HepG2 (cell line): ENCODE data around the gene AKAP14. TPM values are rescaled to one million over a fixed set of nuclear protein-coding genes. Genes with fewer than 3 reads are reported as not detected.

Experiments used
- ARNT ChIP-seq: fragments of 450-650 bp; IDR thresholded peaks from 2 replicates; pipeline ENCODE4 v1.6.1; 2017
- ATF4 ChIP-seq, 2 experiments: fragments of 450-650 bp in 1 of 2; sonication (generic) in 1 of 2; formaldehyde crosslinking; IDR thresholded peaks; 2 replicates each; pipeline versions ENCODE4 v1.5.0 to v1.8.0; 2020 to 2022; ENCODE audit warnings: mild to moderate bottlenecking in 1 of 2, missing genetic modification reagents in 1 of 2
- CHD4 ChIP-seq: fragments of 200-600 bp; sonication (generic); IDR thresholded peaks from 2 replicates; pipeline ENCODE4 v1.7.0; 2017; ENCODE audit warnings: mild to moderate bottlenecking, low read length, borderline replicate concordance
- DMAP1 ChIP-seq: IDR thresholded peaks from 2 replicates; pipeline ENCODE4 v1.6.1; 2016
- EZH2 ChIP-seq: conservative IDR thresholded peaks from 2 replicates; pipeline ENCODE4 v1.6.1; 2012; ENCODE audit warnings: mild to moderate bottlenecking, low read depth, low read length, moderate library complexity
- FOXK2 ChIP-seq: fragments of 450-650 bp; IDR thresholded peaks from 2 replicates; pipeline ENCODE4 v1.6.1; 2016
- FOXM1 ChIP-seq: sonication (generic); formaldehyde crosslinking; IDR thresholded peaks from 2 replicates; pipeline ENCODE4 v1.5.0; 2020; ENCODE audit warnings: missing genetic modification reagents
- HMGXB4 ChIP-seq, 2 experiments: sonication (generic) in 1 of 2; formaldehyde crosslinking in 1 of 2; IDR thresholded peaks; 2 replicates each; pipeline versions ENCODE4 v1.4.0 to v1.6.1; 2018 to 2020; ENCODE audit warnings: missing genetic modification reagents in 2 of 2, borderline replicate concordance in 1 of 2, low read depth in 1 of 2, mild to moderate bottlenecking in 1 of 2, missing biosample characterization in 1 of 2
- KDM6A ChIP-seq: IDR thresholded peaks from 2 replicates; pipeline ENCODE4 v1.6.1; 2016; ENCODE audit warnings: low read depth
- MIER3 ChIP-seq: IDR thresholded peaks from 2 replicates; pipeline ENCODE4 v1.6.1; 2016; ENCODE audit warnings: missing compliant biosample characterization, borderline replicate concordance
- NAIF1 ChIP-seq: sonication (generic); formaldehyde crosslinking; IDR thresholded peaks from 2 replicates; pipeline ENCODE4 v1.5.0; 2020; ENCODE audit warnings: mild to moderate bottlenecking, missing genetic modification reagents, borderline replicate concordance
- NR2C2 ChIP-seq: sonication (generic); formaldehyde crosslinking; IDR thresholded peaks from 2 replicates; pipeline ENCODE4 v1.4.0; 2020; ENCODE audit warnings: missing genetic modification reagents, mild to moderate bottlenecking, moderate library complexity, borderline replicate concordance
- SALL2 ChIP-seq: sonication (generic); formaldehyde crosslinking; IDR thresholded peaks from 2 replicates; pipeline ENCODE4 v1.8.1; 2023; ENCODE audit warnings: mild to moderate bottlenecking, missing genetic modification reagents, inconsistent platforms
- TCF12 ChIP-seq, 2 experiments: fragments of 450-650 bp in 1 of 2; sonication (generic) in 1 of 2; formaldehyde crosslinking in 1 of 2; IDR thresholded peaks; 2 replicates each; pipeline versions ENCODE4 v1.6.1 to v1.8.0; 2017 to 2022; ENCODE audit warnings: antibody characterized with exemption in 1 of 2, mild to moderate bottlenecking in 1 of 2, missing genetic modification reagents in 1 of 2, moderate library complexity in 1 of 2
- U2AF1 ChIP-seq: fragments of 200-400 bp; formaldehyde crosslinking; optimal IDR thresholded peaks from 2 replicates; pipeline ENCODE3; 2017; ENCODE audit warnings: mild to moderate bottlenecking, low read depth, low read length
- XBP1 ChIP-seq: sonication (generic); formaldehyde crosslinking; IDR thresholded peaks from 2 replicates; pipeline ENCODE4 v1.5.0; 2020; ENCODE audit warnings: missing genetic modification reagents
- ZNF235 ChIP-seq: sonication (generic); formaldehyde crosslinking; IDR thresholded peaks from 2 replicates; pipeline ENCODE4 v1.8.1; 2023; ENCODE audit warnings: mild to moderate bottlenecking, missing genetic modification reagents, borderline replicate concordance
- ZNF253 ChIP-seq: sonication (generic); formaldehyde crosslinking; IDR thresholded peaks from 2 replicates; pipeline ENCODE4 v1.8.0; 2022; ENCODE audit warnings: mild to moderate bottlenecking, missing genetic modification reagents, borderline replicate concordance
- ZNF350 ChIP-seq: sonication (generic); formaldehyde crosslinking; IDR thresholded peaks from 2 replicates; pipeline ENCODE4 v1.4.0; 2020; ENCODE audit warnings: mild to moderate bottlenecking, low read depth, missing genetic modification reagents, borderline replicate concordance
- ZNF362 ChIP-seq: sonication (generic); formaldehyde crosslinking; IDR thresholded peaks from 2 replicates; pipeline ENCODE4 v1.4.0; 2020; ENCODE audit warnings: missing genetic modification reagents, mild to moderate bottlenecking, borderline replicate concordance
- ZNF496 ChIP-seq: sonication (generic); formaldehyde crosslinking; IDR thresholded peaks from 2 replicates; pipeline ENCODE4 v1.8.1; 2023; ENCODE audit warnings: mild to moderate bottlenecking, moderate library complexity, missing genetic modification reagents; ENCODE audit not compliant: insufficient replicate concordance
- ZNF563 ChIP-seq: sonication (generic); formaldehyde crosslinking; IDR thresholded peaks from 2 replicates; pipeline ENCODE4 v1.8.0; 2022; ENCODE audit warnings: mild to moderate bottlenecking, moderate library complexity, missing genetic modification reagents
- ZNF570 ChIP-seq: sonication (generic); formaldehyde crosslinking; IDR thresholded peaks from 2 replicates; pipeline ENCODE4 v1.4.0; 2020; ENCODE audit warnings: mild to moderate bottlenecking, missing genetic modification reagents, borderline replicate concordance
- ZNF614 ChIP-seq: IDR thresholded peaks from 2 replicates; pipeline ENCODE4 v1.6.1; 2018; ENCODE audit warnings: missing biosample characterization, missing genetic modification reagents, inconsistent platforms, borderline replicate concordance
- polyA plus RNA-seq, 8 experiments: library from polyadenylated mRNA; depleted of rRNA in 3 of 8; stranded (reverse) in 7 of 8; unstranded in 1 of 8; fragments of >200 nt; fragmentation: Illumina TruSeq in 4 of 8; extraction: Trizol in 4 of 8; gene quantifications; 2 replicates each; pipeline versions ENCODE4 v1.2.1 to v1.2.3, GENCODE V29; 2011 to 2016; ENCODE audit warnings: low read depth in 4 of 8, missing spikeins in 1 of 8, mixed read lengths in 1 of 8; ENCODE audit not compliant: insufficient read depth in 1 of 8
- total RNA-seq, 5 experiments: library from RNA; depleted of rRNA; stranded (reverse); fragments of >200 nt; fragmentation: Illumina TruSeq; extraction: Trizol; gene quantifications; 2 replicates each; pipeline ENCODE4 v1.2.3, GENCODE V29; 2016; ENCODE audit warnings: low read depth in 1 of 5
- TF ChIP-seq, protein P1 (sequence below): sonication (generic); formaldehyde crosslinking; IDR thresholded peaks from 2 replicates; pipeline ENCODE4 v1.4.0; 2020; ENCODE audit warnings: missing genetic modification reagents

Gene AKAP14
- total and polyA plus RNA-seq, 2 of the 13 experiments (the other 11 are each of a cell fraction or from before 2014, with no cell fraction given) = 0.20 to 1.7 TPM

DNA sequence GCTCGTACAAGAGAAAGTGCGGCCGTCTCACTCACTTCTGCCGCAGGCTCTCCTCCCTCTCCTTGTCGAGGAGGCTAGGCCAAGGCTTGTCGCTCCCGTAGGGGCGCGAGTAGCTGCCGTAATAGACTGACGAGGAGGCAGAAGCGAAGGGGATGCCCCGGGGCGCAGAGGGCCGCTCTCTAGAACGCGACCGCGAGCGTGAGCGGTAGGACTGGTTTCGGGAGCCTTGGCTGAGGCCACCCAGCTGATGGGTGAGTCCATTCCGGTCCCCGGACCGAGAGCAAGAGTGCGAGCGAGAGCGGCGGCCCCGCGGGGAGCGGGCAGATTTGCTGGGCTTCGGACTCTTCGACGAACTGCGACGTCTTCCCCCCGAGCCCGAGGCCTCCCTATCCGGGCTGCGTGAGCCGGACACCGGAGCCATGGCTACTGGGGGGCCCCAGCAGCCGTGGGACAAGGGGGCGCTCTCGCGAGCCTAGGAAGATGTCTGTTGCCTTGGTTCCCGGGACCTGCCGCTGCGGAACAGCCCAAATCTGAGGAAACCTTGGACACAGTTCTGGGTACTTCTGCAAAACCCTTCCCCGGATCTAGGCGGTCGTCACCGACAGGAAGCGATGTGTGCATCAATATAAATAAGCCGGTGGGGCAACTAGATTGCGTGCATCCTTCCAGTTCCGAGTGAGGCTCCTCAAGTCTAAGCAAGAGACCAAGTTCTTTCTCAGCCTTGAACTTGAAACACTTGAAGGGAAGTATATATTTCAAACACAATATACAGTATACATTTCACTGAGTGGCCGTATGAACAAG is 47.7 kb downstream of the AKAP14 start, which contains the start of gene NKAP (continued):
- TF ChIP-seq TCF12 (IDR thresholded peaks at IDR 0.05) (no peak), TCF12 (CRISPR knock-in tag; IDR thresholded peaks at IDR 0.05) (peak; percentile 73), ZNF570 (CRISPR knock-in tag) (no peak), ARNT (no peak), ZNF253 (no peak), KDM6A (no peak), NAIF1 (CRISPR knock-in tag) (no peak), ATF4 (CRISPR knock-in tag; IDR thresholded peaks at IDR 0.05) (peak in 1 of 2 experiments; percentile 66; a peak in 2 of 4 replicates), FOXK2 (peak; percentile 97), FOXM1 (CRISPR knock-in tag) (no peak), ZNF614 (peak; percentile 37; the same call in 1 of the 2 replicates), CHD4 (no peak), HMGXB4 (CRISPR knock-in tag; IDR thresholded peaks at IDR 0.05; ENCODE audit: borderline replicate concordance in 1 of 2, low read depth in 1 of 2) (peak; percentile 73 to 84; a peak in 3 of 4 replicates), ZNF563 (no peak; the same call in 1 of the 2 replicates), ZNF235 (CRISPR knock-in tag) (no peak), XBP1 (CRISPR knock-in tag) (no peak), MIER3 (CRISPR knock-in tag) (no peak), EZH2 (no peak), ZNF362 (no peak), U2AF1 (no peak), ZNF496 (CRISPR knock-in tag) (no peak), NR2C2 (CRISPR knock-in tag) (peak; percentile 67; the same call in 1 of the 2 replicates), SALL2 (CRISPR knock-in tag) (no peak), DMAP1 (CRISPR knock-in tag) (0 out of 2 replicates have a peak, but pooled peaks have one; percentile 32), ZNF350 (CRISPR knock-in tag) (peak; percentile 20; the same call in 1 of the 2 replicates)
- TF ChIP-seq, protein P1, sequence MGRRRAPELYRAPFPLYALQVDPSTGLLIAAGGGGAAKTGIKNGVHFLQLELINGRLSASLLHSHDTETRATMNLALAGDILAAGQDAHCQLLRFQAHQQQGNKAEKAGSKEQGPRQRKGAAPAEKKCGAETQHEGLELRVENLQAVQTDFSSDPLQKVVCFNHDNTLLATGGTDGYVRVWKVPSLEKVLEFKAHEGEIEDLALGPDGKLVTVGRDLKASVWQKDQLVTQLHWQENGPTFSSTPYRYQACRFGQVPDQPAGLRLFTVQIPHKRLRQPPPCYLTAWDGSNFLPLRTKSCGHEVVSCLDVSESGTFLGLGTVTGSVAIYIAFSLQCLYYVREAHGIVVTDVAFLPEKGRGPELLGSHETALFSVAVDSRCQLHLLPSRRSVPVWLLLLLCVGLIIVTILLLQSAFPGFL (CRISPR knock-in tag) = no peak
